Measurements from ENCODE around the gene LRRC4C. TPM values are rescaled to one million over a fixed set of nuclear protein-coding genes. Genes with fewer than 3 reads are reported as not detected.

The LRRC4C gene
- total RNA-seq, 1 experiment from 2014 or later: 0.13 TPM

DNA sequence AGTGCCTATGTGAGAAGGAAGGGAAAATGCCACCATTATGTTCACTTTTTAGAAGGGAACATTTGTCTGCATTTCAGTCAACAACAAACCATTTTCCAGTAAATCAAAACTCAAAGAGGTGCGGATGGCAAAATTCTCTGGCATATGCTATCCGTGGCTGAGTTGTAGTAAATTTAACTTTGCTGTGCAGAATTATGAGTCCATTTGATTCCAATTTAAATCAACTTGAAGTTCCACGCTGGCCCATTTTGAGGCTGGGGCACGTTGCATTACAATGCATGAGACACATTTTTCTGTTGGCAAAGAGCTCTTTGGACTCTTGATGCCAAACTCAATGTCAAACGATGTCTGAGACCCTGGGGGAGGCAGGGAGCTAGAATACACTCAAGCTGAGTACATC, 211.8 kb downstream of the LRRC4C start:
- H3K27me3 ChIP-seq (ENCODE audit: insufficient read depth, low read length): no peaks in the 10 kb centered on the region
- H2AK5ac ChIP-seq (ENCODE audit: insufficient read length, low read length): no peak overlapping the region
- H4K91ac ChIP-seq (ENCODE audit: insufficient read length, low read depth, low read length): no peak overlapping the region
- H4K8ac ChIP-seq (replicated peaks; ENCODE audit: insufficient read length, low read depth, low read length): no peak overlapping the region
- no peak overlapping the region for H2BK12ac ChIP-seq (ENCODE audit: insufficient read length, low read depth, low read length)
- H3K4me1 ChIP-seq (ENCODE audit: insufficient read depth, low read length): no peaks in the 10 kb centered on the region
- no peak overlapping the region for H3K56ac ChIP-seq (ENCODE audit: insufficient read length, low read depth, low read length)
- no peaks in the 10 kb centered on the region for H3K23me2 ChIP-seq (ENCODE audit: insufficient read length, low read depth, low read length, poor library complexity, severe bottlenecking)
- H3K9ac ChIP-seq (ENCODE audit: extremely low read depth, insufficient read length, low read length): no peak overlapping the region
- H3K27ac Mint-ChIP-seq: no peak overlapping the region; a peak in 1 of 7 replicates
- no peak overlapping the region for H3K23ac ChIP-seq (ENCODE audit: insufficient read length, low read depth, low read length)
- H4K5ac ChIP-seq (ENCODE audit: insufficient read length, low read depth, low read length): no peak overlapping the region
- H3K79me2 ChIP-seq (ENCODE audit: insufficient read depth, low read length): no peaks in the 10 kb centered on the region
- no peak overlapping the region for H3K27ac ChIP-seq (ENCODE audit: insufficient read length, low read depth, low read length)
- TF ChIP-seq, protein P1, sequence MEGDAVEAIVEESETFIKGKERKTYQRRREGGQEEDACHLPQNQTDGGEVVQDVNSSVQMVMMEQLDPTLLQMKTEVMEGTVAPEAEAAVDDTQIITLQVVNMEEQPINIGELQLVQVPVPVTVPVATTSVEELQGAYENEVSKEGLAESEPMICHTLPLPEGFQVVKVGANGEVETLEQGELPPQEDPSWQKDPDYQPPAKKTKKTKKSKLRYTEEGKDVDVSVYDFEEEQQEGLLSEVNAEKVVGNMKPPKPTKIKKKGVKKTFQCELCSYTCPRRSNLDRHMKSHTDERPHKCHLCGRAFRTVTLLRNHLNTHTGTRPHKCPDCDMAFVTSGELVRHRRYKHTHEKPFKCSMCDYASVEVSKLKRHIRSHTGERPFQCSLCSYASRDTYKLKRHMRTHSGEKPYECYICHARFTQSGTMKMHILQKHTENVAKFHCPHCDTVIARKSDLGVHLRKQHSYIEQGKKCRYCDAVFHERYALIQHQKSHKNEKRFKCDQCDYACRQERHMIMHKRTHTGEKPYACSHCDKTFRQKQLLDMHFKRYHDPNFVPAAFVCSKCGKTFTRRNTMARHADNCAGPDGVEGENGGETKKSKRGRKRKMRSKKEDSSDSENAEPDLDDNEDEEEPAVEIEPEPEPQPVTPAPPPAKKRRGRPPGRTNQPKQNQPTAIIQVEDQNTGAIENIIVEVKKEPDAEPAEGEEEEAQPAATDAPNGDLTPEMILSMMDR (conservative IDR thresholded peaks at IDR 0.05): no peak
- H3K27me3 Mint-ChIP-seq (ENCODE audit: low read depth): no peaks in the 10 kb centered on the region
- peaks cover 5% of the 10 kb centered on the region in 2 experiments; a peak in 3 of 4 replicates for H3K4me1 Mint-ChIP-seq
- H3K14ac ChIP-seq (ENCODE audit: insufficient read depth, low read length): no peak overlapping the region
- no peak overlapping the region for H3K4me2 ChIP-seq (ENCODE audit: insufficient read depth, insufficient read length, low read length)
- H3K4ac ChIP-seq (ENCODE audit: low read depth, low read length): no peak overlapping the region
- H3K9me3 ChIP-seq (ENCODE audit: control insufficient read depth, low read depth, low read length): no peaks in the 10 kb centered on the region
- no peak overlapping the region for H3T11ph ChIP-seq (ENCODE audit: low read length)
- no peak overlapping the region for H2BK5ac ChIP-seq (ENCODE audit: insufficient read length, low read length)
- no peak overlapping the region for H2AFZ ChIP-seq (ENCODE audit: low read length)
- no CpG with 5 or more reads among the region's 5 CpGs for WGBS (ENCODE audit: extremely low coverage, insufficient read length, low lambda C conversion rate)
- DNase-seq: no peak
- no peak overlapping the region for H2BK120ac ChIP-seq (ENCODE audit: low read depth, low read length, poor library complexity, severe bottlenecking)
- peaks cover 0 to 2% of the 10 kb centered on the region in 2 experiments; a peak in 2 of 5 replicates for H3K9me3 Mint-ChIP-seq
- H3K79me1 ChIP-seq (ENCODE audit: insufficient read depth, low read depth, low read length, poor library complexity, severe bottlenecking): no peaks in the 10 kb centered on the region
- H3K18ac ChIP-seq (ENCODE audit: insufficient read length, low read depth, low read length): no peak overlapping the region
- peaks cover 0 to 5% (median 0%) of the 10 kb centered on the region in 3 experiments; a peak in 3 of 7 replicates for H3K36me3 Mint-ChIP-seq (ENCODE audit: insufficient read depth in 1 of 3, low read depth in 3 of 3)
- H2BK15ac ChIP-seq (ENCODE audit: low read depth, low read length): no peak overlapping the region
- H2BK20ac ChIP-seq (ENCODE audit: low read depth, low read length, poor library complexity, severe bottlenecking): no peak overlapping the region
- no peaks in the 10 kb centered on the region for H4K20me1 ChIP-seq (ENCODE audit: control insufficient read depth, insufficient read depth, insufficient read length)
- no peak overlapping the region for H3K4me3 Mint-ChIP-seq

Data from H9 (cell line).